Breast epithelium (tissue), 4 donors: Measurements from ENCODE around the gene ZNF274. TPM values are rescaled to one million over a fixed set of nuclear protein-coding genes. Genes with fewer than 3 reads are reported as not detected.

ENCODE experiments used
- DNase-seq, 2 donors: peaks; one replicate each; pipeline ENCODE4 v3.0.0-alpha.2; 2019; ENCODE audit warnings: low spot score in 2 of 2
- H3K27ac ChIP-seq, 2 donors: fragments of 200-600 bp; sonication (generic) in 1 of 2; one replicate each; pipeline ENCODE4 v1.5.1; 2016 to 2019; ENCODE audit warnings: mild to moderate bottlenecking in 1 of 2
- H3K27me3 ChIP-seq, 2 donors: fragments of 200-600 bp; sonication (generic) in 1 of 2; one replicate each; pipeline versions ENCODE4 v1.5.1 to v1.6.0; 2017 to 2019; ENCODE audit warnings: control low read depth in 1 of 2, mild to moderate bottlenecking in 1 of 2
- H3K36me3 ChIP-seq: fragments of 200-600 bp; one replicate; pipeline ENCODE4 v1.5.1; 2019
- H3K4me1 ChIP-seq, 2 donors: fragments of 200-600 bp; sonication (generic); one replicate each; pipeline ENCODE4 v1.5.1; 2016 to 2019; ENCODE audit warnings: control low read depth in 1 of 2
- H3K4me3 ChIP-seq, 3 donors: fragments of 200-600 bp; sonication (generic); 1 replicate in 2 of 3; 2 replicates in 1 of 3; pipeline ENCODE4 v1.5.1; 2016 to 2019; ENCODE audit warnings: mild to moderate bottlenecking in 3 of 3, moderate library complexity in 2 of 3
- H3K9me3 ChIP-seq, 2 donors: fragments of 200-600 bp; sonication (generic) in 1 of 2; one replicate each; pipeline ENCODE4 v1.5.1; 2016 to 2019; ENCODE audit warnings: control low read depth in 1 of 2
- intact Hi-C: fragments of 100-400 bp; cut with DNase I; formaldehyde crosslinking; loops from one replicate; pipeline ENCODE4 v1.15.1; 2023; ENCODE audit warnings: low total_unique reads
- total RNA-seq, 3 donors: library from RNA; depleted of rRNA; stranded (reverse); fragments of >200 nt; gene quantifications; one replicate each; pipeline ENCODE4 v1.1.0, GENCODE V29; 2016
- TF ChIP-seq, protein P1 (sequence below), 3 donors: fragments of 450-650 bp; IDR thresholded peaks; one replicate each; pipeline ENCODE4 v1.5.1; 2016 to 2017; ENCODE audit warnings: antibody characterized with exemption in 3 of 3, mild to moderate bottlenecking in 3 of 3, moderate library complexity in 3 of 3

The ZNF274 gene
- total RNA-seq, 3 donors from 2014 or later = 21.9 to 46.5 (median 39.0) TPM

DNA sequence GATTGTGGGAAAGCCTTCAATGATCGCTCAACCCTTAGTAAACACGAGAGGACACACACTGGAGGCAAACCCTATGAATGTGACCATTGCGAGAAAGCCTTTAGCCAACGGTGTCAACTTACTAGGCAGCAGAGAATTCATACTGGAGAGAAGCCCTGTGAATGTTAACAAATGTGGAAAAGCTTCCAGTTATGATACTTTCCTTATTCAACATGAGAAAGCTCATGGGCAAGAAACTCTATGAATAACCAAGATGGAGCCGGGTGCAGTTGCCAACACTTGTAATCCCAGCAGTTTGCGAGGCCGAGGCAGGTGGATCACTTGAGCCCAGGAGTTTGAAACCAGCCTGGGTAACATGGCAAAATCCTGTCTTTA lies 80.0 kb downstream of the ZNF274 start:
- Histone ChIP-seq H3K9me3 (peaks cover 100% of the 10 kb centered on the region in 2 donors), H3K27ac (no peak overlapping the region), H3K4me3 (peak overlapping the region in 1 of 3 donors; percentile 27), H3K36me3 (peaks cover 22% of the 10 kb centered on the region), H3K27me3 (no peaks in the 10 kb centered on the region), H3K4me1 (no peaks in the 10 kb centered on the region)
- TF ChIP-seq, protein P1, sequence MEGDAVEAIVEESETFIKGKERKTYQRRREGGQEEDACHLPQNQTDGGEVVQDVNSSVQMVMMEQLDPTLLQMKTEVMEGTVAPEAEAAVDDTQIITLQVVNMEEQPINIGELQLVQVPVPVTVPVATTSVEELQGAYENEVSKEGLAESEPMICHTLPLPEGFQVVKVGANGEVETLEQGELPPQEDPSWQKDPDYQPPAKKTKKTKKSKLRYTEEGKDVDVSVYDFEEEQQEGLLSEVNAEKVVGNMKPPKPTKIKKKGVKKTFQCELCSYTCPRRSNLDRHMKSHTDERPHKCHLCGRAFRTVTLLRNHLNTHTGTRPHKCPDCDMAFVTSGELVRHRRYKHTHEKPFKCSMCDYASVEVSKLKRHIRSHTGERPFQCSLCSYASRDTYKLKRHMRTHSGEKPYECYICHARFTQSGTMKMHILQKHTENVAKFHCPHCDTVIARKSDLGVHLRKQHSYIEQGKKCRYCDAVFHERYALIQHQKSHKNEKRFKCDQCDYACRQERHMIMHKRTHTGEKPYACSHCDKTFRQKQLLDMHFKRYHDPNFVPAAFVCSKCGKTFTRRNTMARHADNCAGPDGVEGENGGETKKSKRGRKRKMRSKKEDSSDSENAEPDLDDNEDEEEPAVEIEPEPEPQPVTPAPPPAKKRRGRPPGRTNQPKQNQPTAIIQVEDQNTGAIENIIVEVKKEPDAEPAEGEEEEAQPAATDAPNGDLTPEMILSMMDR (IDR thresholded peaks at IDR 0.05) = no peak
- intact Hi-C loops = no loop called here
- DNase-seq = no peak

Other genes with a start within 250 kb of the ZNF274 start
- gene ZNF418, start 247.7 kb upstream of the ZNF274 start, total RNA-seq = 1 to 10 TPM; 3.2 to 8.9 (median 5.9) TPM
- gene ZNF256, start 235.4 kb upstream of the ZNF274 start, total RNA-seq = 1 to 10 TPM; 4.6 to 7.5 (median 7.3) TPM
- gene C19orf18, start 208.5 kb upstream of the ZNF274 start, total RNA-seq = 1 to 10 TPM in 1 of 3 donors, under 1 TPM in 2; 0.44 to 3.3 (median 0.80) TPM
- gene ZNF606, start 180.2 kb upstream of the ZNF274 start, total RNA-seq = 10 to 100 TPM; 12.0 to 46.5 (median 21.6) TPM
- gene ZSCAN1, start 149.0 kb upstream of the ZNF274 start, total RNA-seq = 1 to 10 TPM in 1 of 3 donors, not detected in 2; 1.3 TPM
- 10 to 100 TPM in 2 of 3 donors, 1 to 10 TPM in 1; 7.5 to 16.2 (median 14.4) TPM for gene ZNF135, start 123.8 kb upstream of the ZNF274 start, total RNA-seq
- 10 to 100 TPM; 29.1 to 94.4 (median 66.2) TPM for gene ZSCAN18, start 84.8 kb upstream of the ZNF274 start, total RNA-seq
- 10 to 100 TPM in 2 of 3 donors, 1 to 10 TPM in 1; 6.9 to 20.8 (median 13.8) TPM for gene ZNF329, start 32.3 kb upstream of the ZNF274 start, total RNA-seq
- 10 to 100 TPM; 10.1 to 70.2 (median 36.1) TPM for gene ZNF544, start 45.9 kb downstream of the ZNF274 start, total RNA-seq
- gene ZNF8, start 95.9 kb downstream of the ZNF274 start, total RNA-seq = 10 to 100 TPM in 1 of 3 donors, 1 to 10 TPM in 2; 4.2 to 10.8 (median 9.2) TPM
- gene ERVK3-1, start 122.3 kb downstream of the ZNF274 start, total RNA-seq = 10 to 100 TPM; 44.3 to 72.7 (median 60.0) TPM
- 1 to 10 TPM; 2.6 to 3.8 (median 3.6) TPM for gene ZSCAN22, start 143.9 kb downstream of the ZNF274 start, total RNA-seq
- 10 to 100 TPM; 40.6 to 42.7 (median 42.6) TPM for gene A1BG, start 170.4 kb downstream of the ZNF274 start, total RNA-seq
- gene ZNF497, start 179.7 kb downstream of the ZNF274 start, total RNA-seq = 1 to 10 TPM in 2 of 3 donors, under 1 TPM in 1; 0.80 to 5.3 (median 3.6) TPM
- 1 to 10 TPM; 1.3 to 6.6 (median 2.3) TPM for gene ZNF837, start 198.0 kb downstream of the ZNF274 start, total RNA-seq
- gene RPS5, start 204.2 kb downstream of the ZNF274 start, total RNA-seq = 1,000 to 10,000 TPM; 1,794 to 2,659 (median 2,022) TPM
- 1 to 10 TPM in 1 of 3 donors, not detected in 2; 2.9 TPM for gene RNF225, start 212.6 kb downstream of the ZNF274 start, total RNA-seq
- gene ZNF584, start 225.6 kb downstream of the ZNF274 start, total RNA-seq = 10 to 100 TPM; 13.6 to 16.1 (median 15.8) TPM